GM18909 (cell line): ENCODE results near the gene MAP3K5.

ENCODE experiments used
- ATAC-seq: cut with Tn5 transposase; IDR thresholded peaks from one replicate; pipeline ENCODE4 v1.9.1; 2021; ENCODE audit warnings: mild to moderate bottlenecking; ENCODE audit not compliant: unreplicated experiment, poor library complexity

Gene MAP3K5

GRCh38 chr6:136552054-136552453 lies 240.2 kb downstream of the MAP3K5 start:
- ATAC-seq = no peak

- ATAC-seq = no peak
Measured at GRCh38 chr6:136551103-136551502, 241.2 kb downstream of the MAP3K5 start.

- peak; percentile 72 for ATAC-seq
Measured at GRCh38 chr6:136550330-136551071, 241.8 kb downstream of the MAP3K5 start, which contains the start of gene MAP7. Gene MAP7, minus strand, starts transcription at chr6:136550422. Its CDS starts 14 bp downstream, at chr6:136550408.

GRCh38 chr6:136550045-136550329 lies 242.3 kb downstream of the MAP3K5 start:
- peak; percentile 66 for ATAC-seq

- ATAC-seq = peak; percentile 13
Measured at GRCh38 chr6:136549300-136550044, 242.8 kb downstream of the MAP3K5 start.

GRCh38 chr6:136548582-136549299 lies 243.5 kb downstream of the MAP3K5 start:
- ATAC-seq = no peak

- ATAC-seq = no peak
Measured at GRCh38 chr6:136547871-136548270, 244.4 kb downstream of the MAP3K5 start.

GRCh38 chr6:136547336-136547735 lies 244.9 kb downstream of the MAP3K5 start:
- ATAC-seq = no peak

- ATAC-seq = no peak
Measured at GRCh38 chr6:136546331-136546730, 245.9 kb downstream of the MAP3K5 start.

- no peak for ATAC-seq
Measured at GRCh38 chr6:136544326-136544725, 248.0 kb downstream of the MAP3K5 start.

GRCh38 chr6:136541395-136541794 lies 250.9 kb downstream of the MAP3K5 start:
- ATAC-seq = no peak

- no peak for ATAC-seq
Measured at GRCh38 chr6:136539967-136540652, 252.2 kb downstream of the MAP3K5 start.

GRCh38 chr6:136538836-136539235 lies 253.4 kb downstream of the MAP3K5 start:
- no peak for ATAC-seq

- ATAC-seq = no peak
Measured at GRCh38 chr6:136535880-136536650, 256.2 kb downstream of the MAP3K5 start.

GRCh38 chr6:136535017-136535765 lies 257.1 kb downstream of the MAP3K5 start:
- no peak for ATAC-seq

GRCh38 chr6:136534268-136534667 lies 258.0 kb downstream of the MAP3K5 start:
- ATAC-seq = no peak

GRCh38 chr6:136533487-136533886 lies 258.8 kb downstream of the MAP3K5 start:
- no peak for ATAC-seq

GRCh38 chr6:136532030-136532429 lies 260.2 kb downstream of the MAP3K5 start:
- no peak for ATAC-seq

- no peak for ATAC-seq
Measured at GRCh38 chr6:136529710-136530109, 262.6 kb downstream of the MAP3K5 start.
